NCI-H748 treated with DMSO at 0.1 percent for 48 hours (cell line): Measurements from ENCODE around the gene VSIG10L.

ENCODE experiments used
- DNase-seq: peaks from one replicate; lab custom pipeline; 2025; lab: John Stamatoyannopoulos, UW

Gene VSIG10L

GRCh38 chr19:51338563-51339312 lies 3.2 kb downstream of the VSIG10L start:
- DNase-seq, result peak; percentile 63

DNA sequence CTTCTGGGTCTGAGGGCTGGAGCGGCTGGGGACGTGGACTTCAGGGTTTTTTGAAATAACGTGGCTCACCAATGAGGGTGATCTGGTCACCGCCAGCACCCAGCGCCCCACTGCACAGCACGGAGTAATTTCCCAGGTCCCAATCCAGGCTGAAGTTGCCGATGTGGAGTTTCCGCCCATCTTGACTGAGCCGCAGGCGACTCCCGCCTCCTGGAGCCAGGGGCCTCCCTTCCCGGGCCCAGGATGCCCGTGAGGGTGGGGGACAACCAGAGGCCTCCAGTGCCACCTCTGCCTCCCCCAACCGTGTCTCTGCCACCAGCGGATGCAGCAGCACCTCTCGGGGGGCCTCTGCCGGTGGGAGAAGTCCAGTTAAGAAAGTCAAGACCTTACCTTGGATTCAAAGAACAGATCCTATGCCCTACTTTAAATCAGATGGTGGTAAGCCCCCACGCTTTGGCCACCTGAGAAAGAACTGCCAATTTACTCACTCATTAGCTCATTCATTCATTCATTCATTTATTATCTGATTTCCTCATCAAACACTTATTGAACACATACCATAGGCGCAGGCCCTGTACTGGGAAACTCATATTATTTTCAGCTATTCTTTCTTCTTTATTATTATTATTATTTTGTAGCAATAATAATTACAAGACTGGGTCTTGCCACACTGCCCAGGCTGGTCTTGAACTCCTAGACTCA lies 3.9 kb downstream of the VSIG10L start:
- DNase-seq, result no peak

- no peak for DNase-seq
Observed at GRCh38 chr19:51337141-51337860, 4.6 kb downstream of the VSIG10L start.

GRCh38 chr19:51333836-51334460 lies 8.0 kb downstream of the VSIG10L start:
- DNase-seq, result no peak

GRCh38 chr19:51331716-51332115 lies 10.2 kb downstream of the VSIG10L start:
- no peak for DNase-seq

- no peak for DNase-seq
Observed at GRCh38 chr19:51331193-51331592, 10.7 kb downstream of the VSIG10L start.

- DNase-seq, result no peak
Observed at GRCh38 chr19:51330366-51330765, 11.6 kb downstream of the VSIG10L start.

DNA sequence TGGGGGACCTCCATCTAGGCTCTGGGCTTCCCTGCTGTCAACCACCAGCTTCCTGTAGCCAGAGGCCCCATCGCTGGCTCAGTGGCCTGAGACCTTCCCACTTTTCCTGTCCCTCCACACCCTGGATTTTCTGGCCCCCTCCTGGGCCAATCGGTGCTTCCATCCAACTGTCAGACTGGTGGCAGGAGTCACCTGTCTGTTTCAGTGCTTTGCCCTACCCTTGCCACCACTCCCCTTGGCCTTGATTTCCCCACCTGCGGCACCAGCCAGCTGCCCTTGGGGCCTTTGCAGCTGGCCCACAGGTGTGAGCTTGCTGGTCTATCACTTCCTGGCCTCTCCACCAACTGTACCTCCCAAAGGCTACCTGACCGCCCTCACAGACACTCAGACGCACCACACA lies 12.5 kb downstream of the VSIG10L start:
- no peak for DNase-seq

DNA sequence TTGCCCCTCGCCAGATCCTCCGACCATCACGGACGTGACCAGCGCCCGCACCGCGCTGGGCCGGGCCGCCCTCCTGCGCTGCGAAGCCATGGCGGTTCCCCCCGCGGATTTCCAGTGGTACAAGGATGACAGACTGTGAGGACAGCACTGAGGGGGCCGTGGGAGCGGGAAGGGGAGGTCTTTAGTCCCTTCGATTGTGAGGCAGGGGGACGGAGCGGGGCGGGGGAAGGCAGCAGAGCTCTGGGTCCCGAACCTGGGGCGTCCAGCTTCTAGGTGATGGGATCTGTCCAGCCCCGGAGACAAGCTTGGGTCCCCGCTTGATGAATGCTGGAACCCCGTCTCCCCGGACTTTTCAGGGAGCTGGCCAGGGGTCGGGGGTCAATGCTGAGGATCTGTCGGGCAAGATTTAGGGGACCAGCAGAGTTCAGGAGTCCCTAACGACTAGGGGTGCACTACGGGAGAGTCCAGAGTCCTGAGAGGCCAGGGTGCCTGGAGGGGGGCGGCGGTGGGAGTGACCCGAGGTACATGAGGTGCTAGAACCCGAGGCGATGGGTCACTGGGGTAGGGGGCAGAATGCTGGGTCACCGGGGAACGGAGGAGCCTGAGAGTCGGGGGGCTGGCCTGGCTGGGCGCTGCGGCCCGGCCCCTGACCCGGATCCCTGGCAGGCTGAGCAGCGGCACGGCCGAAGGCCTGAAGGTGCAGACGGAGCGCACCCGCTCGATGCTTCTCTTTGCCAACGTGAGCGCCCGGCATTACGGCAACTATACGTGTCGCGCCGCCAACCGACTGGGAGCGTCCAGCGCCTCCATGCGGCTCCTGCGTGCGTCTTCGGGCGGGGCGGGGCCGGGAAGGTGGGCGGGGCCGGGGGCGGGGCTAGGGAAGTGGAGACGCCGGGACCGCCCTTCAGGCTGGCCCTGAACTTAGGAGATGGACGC lies 14.6 kb downstream of the VSIG10L start:
- no peak for DNase-seq

DNA sequence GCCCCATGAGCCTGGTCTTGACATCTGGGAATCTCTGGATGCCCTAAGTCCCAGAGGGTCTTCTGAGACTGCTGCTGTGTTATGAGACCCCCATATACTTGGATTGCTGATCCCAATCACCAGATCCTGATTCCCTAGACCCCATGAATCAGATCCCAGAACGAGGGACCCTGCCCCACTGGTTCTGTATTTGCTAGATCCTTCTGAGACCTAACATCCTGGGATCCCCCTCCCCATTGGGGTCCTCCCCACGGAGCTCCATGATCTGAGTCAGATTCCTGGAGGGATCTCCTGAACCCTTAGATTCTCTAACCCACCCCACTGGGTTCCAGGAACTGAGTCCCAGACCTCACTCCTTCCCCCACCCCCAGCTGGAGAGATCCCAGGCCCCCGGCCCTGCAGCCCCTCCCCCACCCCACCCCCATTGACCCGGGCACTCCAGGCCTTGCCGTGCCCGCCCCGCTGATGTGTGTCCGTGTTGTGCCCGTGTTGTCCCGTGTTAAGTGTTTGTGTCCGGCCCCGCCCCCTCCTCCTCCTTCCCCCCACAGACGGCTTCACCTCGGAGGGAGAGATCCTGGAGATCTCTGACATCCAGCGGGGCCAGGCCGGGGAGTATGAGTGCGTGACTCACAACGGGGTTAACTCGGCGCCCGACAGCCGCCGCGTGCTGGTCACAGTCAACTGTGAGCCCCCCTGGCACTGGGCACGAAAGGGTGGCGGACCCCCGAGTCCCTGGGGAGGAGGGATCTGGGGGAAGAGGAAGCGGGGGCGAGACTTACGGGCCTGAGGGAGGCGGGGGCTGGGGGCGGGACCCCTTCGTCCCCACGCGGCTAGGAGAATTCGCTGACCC lies 15.5 kb downstream of the VSIG10L start:
- DNase-seq, result no peak

- DNase-seq, result no peak
Observed at GRCh38 chr19:51325161-51325976, 16.6 kb downstream of the VSIG10L start.

DNA sequence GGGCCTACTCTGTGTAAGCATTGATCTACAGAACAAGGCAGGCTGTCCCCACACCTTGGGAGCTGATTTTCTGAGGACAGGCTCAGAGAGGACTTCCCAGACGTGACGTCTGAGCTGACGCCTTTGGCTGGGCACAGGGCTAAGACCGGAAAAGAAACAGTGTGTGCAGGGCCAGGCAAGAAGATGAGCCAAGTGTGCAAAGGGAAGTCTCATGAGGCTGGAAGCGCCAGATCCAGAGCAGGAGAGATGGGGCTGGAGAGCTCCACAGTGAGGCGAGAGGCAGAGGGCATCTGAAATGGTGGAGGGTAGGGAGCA lies 17.8 kb downstream of the VSIG10L start:
- DNase-seq, result no peak

- no peak for DNase-seq
Observed at GRCh38 chr19:51323481-51324166, 18.3 kb downstream of the VSIG10L start.

DNA sequence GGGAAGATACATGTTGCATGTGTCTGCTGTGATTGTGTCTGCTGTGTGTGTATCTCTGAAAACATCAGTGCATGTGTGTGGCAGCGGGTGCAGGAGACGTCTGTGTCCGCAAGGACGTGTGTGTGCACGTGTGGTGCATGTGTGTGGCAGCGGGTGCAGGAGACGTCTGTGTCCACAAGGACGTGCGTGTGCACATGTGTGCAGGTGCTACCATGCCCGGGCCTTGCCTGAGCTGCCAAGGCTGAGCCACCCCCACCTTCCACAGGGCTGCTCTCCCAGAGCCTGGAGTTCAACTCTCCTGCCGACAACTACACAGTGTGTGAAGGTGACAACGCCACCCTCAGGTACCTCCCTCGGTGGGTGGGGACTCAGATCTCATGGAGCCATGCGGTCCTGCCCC lies 20.1 kb downstream of the VSIG10L start:
- DNase-seq, result no peak

DNA sequence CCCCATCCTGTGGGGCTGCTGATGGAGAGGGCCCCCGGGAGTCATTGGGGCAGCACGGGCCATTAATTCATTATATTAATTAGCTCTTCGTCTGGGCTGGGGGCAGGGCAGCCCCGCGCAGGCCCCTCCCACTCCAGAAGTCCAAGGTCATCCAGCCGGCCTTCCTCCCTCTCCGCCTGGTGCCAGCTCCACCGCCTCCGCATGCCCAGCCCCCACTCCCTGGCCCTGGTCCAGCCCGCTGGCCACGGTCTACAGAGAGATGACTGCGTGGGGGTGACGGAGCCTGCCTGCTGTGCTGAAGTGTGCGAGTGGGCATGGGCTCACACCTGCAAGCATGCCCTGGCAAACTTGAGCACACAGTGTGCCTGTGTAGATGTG lies 21.7 kb downstream of the VSIG10L start:
- DNase-seq, result no peak

- DNase-seq, result no peak
Observed at GRCh38 chr19:51319649-51320279, 22.2 kb downstream of the VSIG10L start.

- DNase-seq, result no peak
Observed at GRCh38 chr19:51318687-51319648, 23.0 kb downstream of the VSIG10L start.

DNA sequence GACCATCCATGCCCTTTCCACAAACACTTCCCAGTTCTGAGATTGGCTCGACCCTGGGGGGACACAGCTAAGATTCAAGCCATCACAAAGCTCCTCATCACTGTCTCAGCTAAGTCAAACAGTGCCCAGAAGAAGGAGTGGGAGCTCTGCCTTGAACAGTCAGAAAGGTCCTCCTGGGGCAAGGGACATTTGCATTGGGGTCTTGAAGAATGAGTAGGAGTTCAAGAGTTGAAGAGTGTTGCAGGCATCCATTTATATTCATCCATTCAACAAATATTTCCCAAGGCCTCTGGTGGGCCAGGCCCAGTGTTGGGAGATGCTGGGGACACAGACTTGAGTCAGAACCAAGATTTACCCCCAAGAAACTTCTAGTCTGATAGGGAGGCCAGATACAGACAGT lies 24.0 kb downstream of the VSIG10L start:
- no peak for DNase-seq
